Measurements from ENCODE around the gene SSC5D. TPM values are rescaled to one million over a fixed set of nuclear protein-coding genes. Genes with fewer than 3 reads are reported as not detected.
A peak's percentile ranks its signal among the peaks of the same experiment; 100 is the strongest.

Gene SSC5D
- total and polyA plus RNA-seq, 4 donors: 0.08 to 1.0 (median 0.51) TPM

GRCh38 chr19:55454787-55455243 is 33.4 kb upstream of the SSC5D start:
- no peak for TF ChIP-seq REST (IDR thresholded peaks at IDR 0.05)
- TF ChIP-seq RAD21 (IDR thresholded peaks at IDR 0.05): no peak
- TF ChIP-seq CTCF (IDR thresholded peaks at IDR 0.05; ENCODE audit: low read depth, low read length, missing input control): peak; percentile 37
- Histone ChIP-seq H3K9ac (ENCODE audit: low read depth in 1 of 2, low read length in 2 of 2) (no peak overlapping the region), H3K27ac (ENCODE audit: low read depth in 1 of 2, low read length in 2 of 2) (no peak overlapping the region), H3K4me1 (ENCODE audit: control insufficient read depth in 4 of 4, insufficient read depth in 4 of 4, low read length in 3 of 4) (peaks cover 6 to 8% (median 7%) of the 10 kb centered on the region in 4 donors), H3K9me3 (ENCODE audit: control insufficient read depth in 4 of 4, low read length in 3 of 4) (no peaks in the 10 kb centered on the region), H3K27me3 (ENCODE audit: control insufficient read depth in 4 of 4, insufficient read depth in 4 of 4, low read length in 3 of 4) (no peaks in the 10 kb centered on the region), H3K4me3 (ENCODE audit: low read depth in 1 of 3, low read length in 3 of 3) (no peak overlapping the region), H3K36me3 (ENCODE audit: control insufficient read depth in 4 of 4, insufficient read depth in 3 of 4, low read depth in 1 of 4, low read length in 3 of 4) (peaks cover 0 to 13% (median 4%) of the 10 kb centered on the region in 4 donors)
- peak; percentile 65 for DNase-seq (ENCODE audit: low spot score)
- WGBS: 82% methylated on average over 14 of the region's 14 CpGs

- Histone ChIP-seq H3K36me3 (ENCODE audit: control insufficient read depth in 4 of 4, insufficient read depth in 3 of 4, low read depth in 1 of 4, low read length in 3 of 4) (peaks cover 0 to 13% (median 4%) of the 10 kb centered on the region in 4 donors), H3K9ac (ENCODE audit: low read depth in 1 of 2, low read length in 2 of 2) (no peak overlapping the region), H3K4me3 (ENCODE audit: low read depth in 1 of 3, low read length in 3 of 3) (no peak overlapping the region), H3K4me1 (ENCODE audit: control insufficient read depth in 4 of 4, insufficient read depth in 4 of 4, low read length in 3 of 4) (peaks cover 8 to 16% (median 15%) of the 10 kb centered on the region in 4 donors), H3K27me3 (ENCODE audit: control insufficient read depth in 4 of 4, insufficient read depth in 4 of 4, low read length in 3 of 4) (no peaks in the 10 kb centered on the region), H3K9me3 (ENCODE audit: control insufficient read depth in 4 of 4, low read length in 3 of 4) (no peaks in the 10 kb centered on the region), H3K27ac (ENCODE audit: low read depth in 1 of 2, low read length in 2 of 2) (no peak overlapping the region)
- WGBS: 92% methylated on average over 11 of the region's 11 CpGs
- no peak for TF ChIP-seq YY1 (IDR thresholded peaks at IDR 0.05)
- no peak for TF ChIP-seq JUND (IDR thresholded peaks at IDR 0.05)
- TF ChIP-seq RAD21 (IDR thresholded peaks at IDR 0.05): no peak
- TF ChIP-seq MAX (IDR thresholded peaks at IDR 0.05): no peak
- no peak for TF ChIP-seq HNF4A (conservative IDR thresholded peaks at IDR 0.05)
- TF ChIP-seq EGR1 (IDR thresholded peaks at IDR 0.05; ENCODE audit: low read depth in 2 of 2): no peak
- no peak for TF ChIP-seq NR2F2 (IDR thresholded peaks at IDR 0.05)
- no peak for TF ChIP-seq ATF3 (IDR thresholded peaks at IDR 0.05)
- no peak for DNase-seq (ENCODE audit: low spot score)
Observed at GRCh38 chr19:55455576-55456235, 32.5 kb upstream of the SSC5D start.

- Histone ChIP-seq H3K36me3 (ENCODE audit: control insufficient read depth in 4 of 4, insufficient read depth in 3 of 4, low read depth in 1 of 4, low read length in 3 of 4) (peaks cover 0 to 13% (median 4%) of the 10 kb centered on the region in 4 donors), H3K27ac (ENCODE audit: low read depth in 1 of 2, low read length in 2 of 2) (no peak overlapping the region), H3K4me3 (ENCODE audit: low read depth in 1 of 3, low read length in 3 of 3) (no peak overlapping the region), H3K9me3 (ENCODE audit: control insufficient read depth in 4 of 4, low read length in 3 of 4) (no peaks in the 10 kb centered on the region), H3K9ac (ENCODE audit: low read depth in 1 of 2, low read length in 2 of 2) (no peak overlapping the region), H3K27me3 (ENCODE audit: control insufficient read depth in 4 of 4, insufficient read depth in 4 of 4, low read length in 3 of 4) (no peaks in the 10 kb centered on the region), H3K4me1 (ENCODE audit: control insufficient read depth in 4 of 4, insufficient read depth in 4 of 4, low read length in 3 of 4) (peaks cover 12 to 21% (median 17%) of the 10 kb centered on the region in 4 donors)
- WGBS: 91% methylated on average over 14 of the region's 14 CpGs
- DNase-seq (ENCODE audit: low spot score): no peak
- TF ChIP-seq RXRA (IDR thresholded peaks at IDR 0.05): no peak
- no peak for TF ChIP-seq EGR1 (IDR thresholded peaks at IDR 0.05; ENCODE audit: low read depth in 2 of 2)
- no peak for TF ChIP-seq ATF3 (IDR thresholded peaks at IDR 0.05)
- no peak for TF ChIP-seq TAF1 (conservative IDR thresholded peaks at IDR 0.05)
- no peak for TF ChIP-seq YY1 (IDR thresholded peaks at IDR 0.05)
- no peak for TF ChIP-seq ZBTB33 (IDR thresholded peaks at IDR 0.05)
- no peak for TF ChIP-seq GABPA (IDR thresholded peaks at IDR 0.05 in 1 of 2, conservative IDR thresholded peaks at IDR 0.05 in 1 of 2)
- TF ChIP-seq NR2F2 (IDR thresholded peaks at IDR 0.05): no peak
- TF ChIP-seq SP1 (IDR thresholded peaks at IDR 0.05): no peak
Observed at GRCh38 chr19:55456347-55456746, 31.9 kb upstream of the SSC5D start.

Measured in liver (tissue), 9 donors.